Psoas muscle (tissue), 8 donors: ENCODE data around the gene ZNF555. TPM values are rescaled to one million over a fixed set of nuclear protein-coding genes. Genes with fewer than 3 reads are reported as not detected.

ENCODE experiments used
- ATAC-seq, 4 donors: fragments of 200-7000 bp; cut with Tn5 transposase; one replicate each; pipeline ENCODE4 v1.9.1; 2020; ENCODE audit warnings: moderate library complexity in 3 of 4, mild to moderate bottlenecking in 2 of 4
- DNase-seq, 2 donors: peaks; one replicate each; pipeline ENCODE4 v3.0.0-alpha.2; 2020
- H3K27ac ChIP-seq: fragments of 200-600 bp; one replicate; pipeline ENCODE4 v1.8.0; 2022
- H3K27me3 ChIP-seq, 3 donors: fragments of 200-600 bp in 1 of 3; one replicate each; pipeline versions ENCODE4 v1.6.1 to v1.8.0; 2013 to 2022; ENCODE audit warnings: low read length in 2 of 3, mild to moderate bottlenecking in 2 of 3, moderate library complexity in 1 of 3; ENCODE audit not compliant: insufficient read depth in 3 of 3
- H3K36me3 ChIP-seq, 2 donors: fragments of 200-600 bp in 1 of 2; one replicate each; pipeline versions ENCODE4 v1.6.1 to v1.8.0; 2013 to 2022; ENCODE audit warnings: low read depth in 1 of 2, mild to moderate bottlenecking in 1 of 2, moderate library complexity in 1 of 2; ENCODE audit not compliant: insufficient read depth in 1 of 2
- H3K4me1 ChIP-seq: fragments of 200-600 bp; one replicate; pipeline ENCODE4 v1.8.0; 2022
- H3K4me3 ChIP-seq: fragments of 200-600 bp; one replicate; pipeline ENCODE4 v1.8.0; 2022; ENCODE audit warnings: mild to moderate bottlenecking
- H3K9me3 ChIP-seq: fragments of 200-600 bp; one replicate; pipeline ENCODE4 v1.8.0; 2022
- WGBS, 3 donors: extraction: QIAGEN DNeasy Blood & Tissue Kit; methylation state at CpG; one replicate each; pipeline versions ENCODE4 v1.1.6 to v1.1.7; 2013; 5-methylcytosine and 5-hydroxymethylcytosine counted together
- intact Hi-C, 2 donors: fragments of 100-400 bp; cut with DNase I; formaldehyde crosslinking; loops; one replicate each; pipeline versions ENCODE4 v1.11.0 to v1.14.2; 2022
- polyA plus RNA-seq, 3 donors: library from polyadenylated mRNA; stranded (reverse); fragments of 200-250 nt; gene quantifications; one replicate each; pipeline ENCODE4 v1.2.3, GENCODE V29; 2013
- total RNA-seq, 4 donors: library from RNA; stranded (reverse); fragmentation: NEBNext Ultra II Directional in 2 of 4; extraction: Animal tissue kit (Norgen Biotek cat#: 25700) in 2 of 4; gene quantifications; one replicate each; pipeline versions ENCODE4 v1.2.1 to v1.2.4, GENCODE V29; 2021 to 2023
- TF ChIP-seq, protein P1 (sequence below): fragments of 200-600 bp; IDR thresholded peaks from one replicate; pipeline ENCODE4 v1.8.0; 2022; ENCODE audit warnings: antibody characterized with exemption
- donor health status: healthy with polysubstance abuse.
- donor health status: DM: no; HTN: no; CAD: no; lungs with moderate emphysema.
- donor health status: Bipolar disorder and iron deficiency.
- donor health status: healthy.
- donor health status: DM: yes; HTN: yes; CAD: no.
- donor health status: DM: no; HTN: no; CAD: no.
- donor health status: DM: no; HTN: no; CAD: no.
- donor health status: DM: yes; HTN: yes; CAD: no.

ZNF555 gene
- total and polyA plus RNA-seq, 7 donors, result 1.7 to 16.0 (median 2.9) TPM

DNA sequence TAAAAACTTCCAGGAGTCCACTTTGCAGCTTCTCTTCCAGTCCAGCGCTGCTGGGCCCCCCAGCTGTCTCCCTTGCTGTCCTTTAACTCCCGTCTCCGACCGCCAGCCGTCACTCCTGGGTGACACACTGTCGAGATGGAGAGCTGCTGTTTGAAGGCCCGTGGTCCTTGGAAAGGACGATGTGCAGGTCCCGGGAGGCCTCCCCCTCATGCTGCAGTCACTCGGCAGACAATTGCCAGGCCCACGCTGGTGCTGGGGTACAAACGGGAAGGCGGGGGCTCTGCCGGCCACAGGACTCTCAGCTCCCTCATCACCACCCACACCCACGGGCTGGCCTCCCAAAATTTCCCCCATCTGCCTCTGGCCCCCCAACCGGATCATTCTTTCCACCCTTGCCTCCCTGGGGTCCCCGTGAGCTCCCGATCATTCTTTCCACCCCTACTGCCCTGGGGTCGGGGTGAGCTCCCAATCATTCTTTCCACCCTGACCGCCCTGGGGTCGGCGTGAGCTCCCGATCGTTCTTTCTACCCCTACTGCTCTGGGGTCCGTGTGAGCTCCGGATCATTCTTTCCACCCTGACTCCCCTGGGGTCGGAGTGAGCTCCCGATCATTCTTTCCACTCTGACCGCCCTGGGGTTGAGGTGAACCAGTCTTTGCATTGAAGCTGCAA is 37.7 kb upstream of the ZNF555 start:
- H3K36me3 ChIP-seq, result peaks cover 0 to 53% of the 10 kb centered on the region in 2 donors
- intact Hi-C loops, result no loop called here

DNA sequence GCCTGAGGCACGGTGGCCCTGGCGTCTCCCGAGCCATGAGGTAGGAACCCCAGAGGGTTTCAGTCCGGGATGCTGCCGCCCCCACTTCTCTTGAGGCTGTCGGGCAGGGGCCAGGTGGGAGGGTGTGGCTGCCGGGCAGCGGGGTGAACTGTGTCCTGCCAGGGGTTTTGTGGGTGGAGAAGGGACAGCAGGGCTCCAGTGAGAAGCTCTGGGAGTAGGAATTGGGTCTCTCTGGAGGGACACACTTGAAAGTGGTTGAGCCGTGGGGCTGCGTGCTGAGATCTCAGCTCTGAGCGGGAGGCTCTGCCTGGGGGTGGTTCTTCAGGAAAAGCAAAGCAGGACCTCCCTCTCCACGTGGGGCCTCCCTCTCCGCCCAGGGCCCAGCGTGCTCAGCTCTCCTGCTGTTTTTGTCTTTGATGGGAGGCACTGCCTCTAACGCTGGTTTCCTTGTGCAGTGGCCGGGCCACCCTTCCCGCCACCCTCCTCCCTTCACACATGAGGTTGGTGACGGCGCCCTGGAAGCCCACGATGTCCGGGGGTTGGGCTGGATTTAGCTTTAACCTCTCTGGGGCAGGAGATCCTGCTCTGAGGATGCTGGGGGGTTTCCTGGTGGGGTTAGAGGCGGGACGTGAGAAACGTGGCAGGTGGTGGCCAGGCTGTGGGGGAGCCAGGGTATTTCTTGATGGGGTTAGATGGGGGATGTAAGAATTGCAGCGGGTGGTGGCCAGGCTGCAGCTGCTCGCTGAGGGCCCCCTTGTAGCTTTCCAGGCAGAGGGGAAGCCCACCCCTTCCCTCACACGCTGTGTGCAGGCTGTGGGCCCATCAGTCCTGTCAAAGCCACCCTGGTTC is 36.9 kb upstream of the ZNF555 start:
- Histone ChIP-seq H3K36me3 (peaks cover 0 to 58% of the 10 kb centered on the region in 2 donors), H3K27ac (no peak overlapping the region), H3K9me3 (no peaks in the 10 kb centered on the region), H3K4me3 (no peak overlapping the region), H3K4me1 (no peaks in the 10 kb centered on the region), H3K27me3 (no peaks in the 10 kb centered on the region)
- 86 to 90% (median 86%) methylated on average over 26 to 27 of the region's 27 CpGs for WGBS, 3 donors
- intact Hi-C loops, result no loop called here
- TF ChIP-seq, protein P1, sequence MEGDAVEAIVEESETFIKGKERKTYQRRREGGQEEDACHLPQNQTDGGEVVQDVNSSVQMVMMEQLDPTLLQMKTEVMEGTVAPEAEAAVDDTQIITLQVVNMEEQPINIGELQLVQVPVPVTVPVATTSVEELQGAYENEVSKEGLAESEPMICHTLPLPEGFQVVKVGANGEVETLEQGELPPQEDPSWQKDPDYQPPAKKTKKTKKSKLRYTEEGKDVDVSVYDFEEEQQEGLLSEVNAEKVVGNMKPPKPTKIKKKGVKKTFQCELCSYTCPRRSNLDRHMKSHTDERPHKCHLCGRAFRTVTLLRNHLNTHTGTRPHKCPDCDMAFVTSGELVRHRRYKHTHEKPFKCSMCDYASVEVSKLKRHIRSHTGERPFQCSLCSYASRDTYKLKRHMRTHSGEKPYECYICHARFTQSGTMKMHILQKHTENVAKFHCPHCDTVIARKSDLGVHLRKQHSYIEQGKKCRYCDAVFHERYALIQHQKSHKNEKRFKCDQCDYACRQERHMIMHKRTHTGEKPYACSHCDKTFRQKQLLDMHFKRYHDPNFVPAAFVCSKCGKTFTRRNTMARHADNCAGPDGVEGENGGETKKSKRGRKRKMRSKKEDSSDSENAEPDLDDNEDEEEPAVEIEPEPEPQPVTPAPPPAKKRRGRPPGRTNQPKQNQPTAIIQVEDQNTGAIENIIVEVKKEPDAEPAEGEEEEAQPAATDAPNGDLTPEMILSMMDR, result no peak
- ATAC-seq, result no peak
- DNase-seq, result no peak

More for the DNA sequence above, 37.7 kb upstream of the ZNF555 start:
- no peaks in the 10 kb centered on the region for H3K27me3 ChIP-seq
- H3K27ac ChIP-seq, result no peak overlapping the region
- no peaks in the 10 kb centered on the region for H3K4me1 ChIP-seq
- ATAC-seq (no peak), DNase-seq (no peak)
- TF ChIP-seq, protein P1, result no peak
- WGBS, 3 donors, result 87 to 91% (median 91%) methylated on average over 29 of the region's 29 CpGs
- no peaks in the 10 kb centered on the region for H3K9me3 ChIP-seq
- no peak overlapping the region for H3K4me3 ChIP-seq

DNA sequence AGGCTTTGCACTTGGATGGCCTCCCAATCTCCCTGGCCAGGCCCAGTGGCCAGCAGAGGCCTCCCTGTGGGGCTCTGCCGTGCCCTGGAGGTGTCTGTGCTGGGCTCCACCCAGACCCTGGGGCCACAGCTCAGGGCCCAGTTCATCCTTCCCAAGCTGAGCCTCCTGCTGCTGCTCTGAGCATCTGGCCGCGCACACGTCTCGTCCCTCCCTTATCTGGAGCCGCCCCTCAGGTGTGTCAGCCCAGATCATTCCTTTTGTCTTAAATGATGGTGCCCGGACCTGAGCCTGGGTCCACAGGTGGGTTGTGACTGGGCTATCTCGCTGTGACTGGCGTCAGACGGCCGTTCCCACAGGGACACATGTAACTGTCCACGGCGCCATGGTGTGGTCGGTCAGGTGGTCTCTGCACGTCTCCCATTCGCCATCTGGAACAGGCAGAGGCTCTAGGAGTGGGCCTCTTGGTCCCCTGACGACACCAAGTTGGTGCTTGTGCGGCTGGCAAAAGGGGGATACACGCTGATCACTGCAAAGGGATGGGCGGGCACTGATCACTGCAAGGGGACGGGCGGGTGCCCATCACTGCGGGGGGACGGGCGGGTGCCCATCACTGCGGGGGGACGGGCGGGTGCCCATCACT is 35.9 kb upstream of the ZNF555 start:
- DNase-seq, result no peak
- intact Hi-C loops, result no loop called here
- Histone ChIP-seq H3K27ac (no peak overlapping the region), H3K4me1 (no peaks in the 10 kb centered on the region), H3K36me3 (peaks cover 0 to 59% of the 10 kb centered on the region in 2 donors), H3K4me3 (no peak overlapping the region), H3K9me3 (no peaks in the 10 kb centered on the region), H3K27me3 (no peaks in the 10 kb centered on the region)
- TF ChIP-seq, protein P1, result no peak
- 95 to 96% (median 96%) methylated on average over 24 to 25 of the region's 28 CpGs for WGBS, 3 donors
- ATAC-seq, result no peak

DNA sequence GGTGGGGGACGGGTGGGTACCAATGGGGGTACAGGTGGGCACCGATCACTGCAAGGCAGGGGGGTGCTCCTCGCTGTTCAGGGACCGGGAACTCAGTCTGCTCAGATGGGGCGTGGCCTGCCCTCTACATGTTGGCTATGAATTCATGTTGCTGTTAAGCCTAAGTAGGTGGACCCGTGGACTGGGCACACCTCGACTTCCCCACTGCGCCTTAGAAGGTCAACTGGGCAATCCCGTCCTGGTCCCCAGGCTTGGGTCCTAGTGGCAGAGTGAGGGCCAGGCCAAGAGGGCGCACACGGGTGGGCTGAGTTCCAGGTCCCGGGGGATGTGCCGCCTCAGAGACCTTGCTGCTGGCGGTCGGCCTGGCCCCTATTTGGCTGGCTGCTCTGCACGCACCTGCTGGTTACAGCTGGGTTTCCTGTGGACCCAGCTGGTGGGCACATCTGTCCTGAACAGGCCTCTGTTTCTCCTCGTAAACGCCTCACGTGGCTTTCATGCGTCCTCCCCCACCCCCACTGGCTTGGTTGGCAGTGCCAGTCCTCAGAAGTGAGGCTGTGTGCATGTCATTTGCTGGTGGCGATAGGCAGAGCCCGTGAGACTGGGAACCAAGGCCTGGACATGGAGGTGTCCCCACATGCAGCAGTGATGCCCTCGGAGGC is 35.2 kb upstream of the ZNF555 start:
- Histone ChIP-seq H3K36me3 (peaks cover 0 to 57% of the 10 kb centered on the region in 2 donors), H3K27ac (no peak overlapping the region), H3K4me3 (no peak overlapping the region), H3K9me3 (no peaks in the 10 kb centered on the region), H3K27me3 (no peaks in the 10 kb centered on the region), H3K4me1 (no peaks in the 10 kb centered on the region)
- TF ChIP-seq, protein P1, result no peak
- no peak for ATAC-seq
- intact Hi-C loops, result no loop called here
- DNase-seq, result no peak
- WGBS, 3 donors, result 86 to 90% (median 87%) methylated on average over 22 to 23 of the region's 23 CpGs
